ENCODE results near the gene ACER1. TPM values are rescaled to one million over a fixed set of nuclear protein-coding genes. Genes with fewer than 3 reads are reported as not detected.

ACER1 gene
- total RNA-seq, 6 experiments from 2014 or later, result not detected

GRCh38 chr19:6298413-6298812 is 35.0 kb downstream of the ACER1 start:
- no peaks in the 10 kb centered on the region for H3K4me1 Mint-ChIP-seq (ENCODE audit: low read depth)
- peaks cover 11% of the 10 kb centered on the region for H3K27me3 Mint-ChIP-seq (ENCODE audit: insufficient read depth)
- no peak for TF ChIP-seq CTCF (IDR thresholded peaks at IDR 0.05)
- H3K27ac Mint-ChIP-seq, result no peak overlapping the region
- peaks cover 14% of the 10 kb centered on the region for H3K9me3 Mint-ChIP-seq
- peaks cover 5% of the 10 kb centered on the region; the same call in 1 of the 2 replicates for H3K36me3 Mint-ChIP-seq (ENCODE audit: low read depth)
- no peak overlapping the region for H3K4me3 Mint-ChIP-seq
- no peak for DNase-seq

- no peak for TF ChIP-seq CTCF (IDR thresholded peaks at IDR 0.05)
- H3K4me3 Mint-ChIP-seq, result no peak overlapping the region
- H3K27me3 Mint-ChIP-seq (ENCODE audit: insufficient read depth), result peaks cover 5% of the 10 kb centered on the region
- peaks cover 10% of the 10 kb centered on the region for H3K36me3 Mint-ChIP-seq (ENCODE audit: low read depth)
- H3K27ac Mint-ChIP-seq, result no peak overlapping the region
- no peaks in the 10 kb centered on the region for H3K4me1 Mint-ChIP-seq (ENCODE audit: low read depth)
- no peak for DNase-seq
- H3K9me3 Mint-ChIP-seq, result peaks cover 25% of the 10 kb centered on the region
Observed at GRCh38 chr19:6297202-6297601, 36.2 kb downstream of the ACER1 start.

GRCh38 chr19:6292006-6292405 is 41.4 kb downstream of the ACER1 start:
- H3K36me3 Mint-ChIP-seq (ENCODE audit: low read depth), result peaks cover 28% of the 10 kb centered on the region
- peaks cover 61% of the 10 kb centered on the region for H3K9me3 Mint-ChIP-seq
- no peak for TF ChIP-seq CTCF (IDR thresholded peaks at IDR 0.05)
- no peaks in the 10 kb centered on the region for H3K4me1 Mint-ChIP-seq (ENCODE audit: low read depth)
- H3K27me3 Mint-ChIP-seq (ENCODE audit: insufficient read depth), result peaks cover 5% of the 10 kb centered on the region
- H3K4me3 Mint-ChIP-seq, result no peak overlapping the region
- DNase-seq, result no peak
- no peak overlapping the region for H3K27ac Mint-ChIP-seq

- no peaks in the 10 kb centered on the region for H3K4me1 Mint-ChIP-seq (ENCODE audit: low read depth)
- H3K36me3 Mint-ChIP-seq (ENCODE audit: low read depth), result peaks cover 23% of the 10 kb centered on the region
- no peak for TF ChIP-seq CTCF (IDR thresholded peaks at IDR 0.05)
- peaks cover 55% of the 10 kb centered on the region for H3K9me3 Mint-ChIP-seq
- no peak overlapping the region for H3K27ac Mint-ChIP-seq
- no peak overlapping the region for H3K4me3 Mint-ChIP-seq
- H3K27me3 Mint-ChIP-seq (ENCODE audit: insufficient read depth), result peaks cover 12% of the 10 kb centered on the region
- DNase-seq, result no peak
Observed at GRCh38 chr19:6288737-6289136, 44.7 kb downstream of the ACER1 start.

GRCh38 chr19:6287269-6287885 is 46.0 kb downstream of the ACER1 start:
- DNase-seq, result no peak
- peaks cover 18% of the 10 kb centered on the region for H3K36me3 Mint-ChIP-seq (ENCODE audit: low read depth)
- H3K4me3 Mint-ChIP-seq, result no peak overlapping the region
- no peaks in the 10 kb centered on the region for H3K4me1 Mint-ChIP-seq (ENCODE audit: low read depth)
- H3K27me3 Mint-ChIP-seq (ENCODE audit: insufficient read depth), result peaks cover 12% of the 10 kb centered on the region
- TF ChIP-seq CTCF (IDR thresholded peaks at IDR 0.05), result no peak
- no peak overlapping the region for H3K27ac Mint-ChIP-seq
- H3K9me3 Mint-ChIP-seq, result peaks cover 44% of the 10 kb centered on the region
